ENCODE results near the gene CLEC4E.
"Not testable (repeated sequence)": the region's sequence is repeated elsewhere in the genome, so short reads cannot be mapped to it uniquely, and the experiment has no call there.

Gene CLEC4E

GRCh38 chr12:8532045-8532444 lies 8.7 kb downstream of the CLEC4E start:
- DNase-seq = no peak

- no peak for DNase-seq
Observed at GRCh38 chr12:8527250-8528130, 13.2 kb downstream of the CLEC4E start.

GRCh38 chr12:8519171-8519570 lies 21.5 kb downstream of the CLEC4E start:
- no peak for DNase-seq

- no peak for DNase-seq
Observed at GRCh38 chr12:8517971-8518370, 22.7 kb downstream of the CLEC4E start.

GRCh38 chr12:8513256-8513655 lies 27.4 kb downstream of the CLEC4E start, which contains the start of gene CLEC4D:
TSS of gene CLEC4D (plus strand) at chr12:8513503. CDS start at chr12:8513733, 230 bp downstream.
- DNase-seq = no peak

GRCh38 chr12:8508910-8509841 lies 31.5 kb downstream of the CLEC4E start:
- no peak for DNase-seq

- no peak for DNase-seq
Observed at GRCh38 chr12:8508223-8508622, 32.5 kb downstream of the CLEC4E start.

GRCh38 chr12:8507596-8507995 lies 33.1 kb downstream of the CLEC4E start:
- DNase-seq = no peak

GRCh38 chr12:8504351-8504750 lies 36.4 kb downstream of the CLEC4E start:
- no peak for DNase-seq

- no peak for DNase-seq
Observed at GRCh38 chr12:8501720-8502119, 39.0 kb downstream of the CLEC4E start.

GRCh38 chr12:8499616-8500015 lies 41.1 kb downstream of the CLEC4E start:
- DNase-seq = no peak

GRCh38 chr12:8496074-8496473 lies 44.6 kb downstream of the CLEC4E start:
- DNase-seq = not testable (repeated sequence)

GRCh38 chr12:8495671-8496070 lies 45.0 kb downstream of the CLEC4E start:
- not testable (repeated sequence) for DNase-seq

GRCh38 chr12:8493084-8493483 lies 47.6 kb downstream of the CLEC4E start:
- DNase-seq = no peak

GRCh38 chr12:8491646-8492530 lies 48.8 kb downstream of the CLEC4E start:
- no peak for DNase-seq
